ENCODE results near the gene GIGYF1. TPM values are rescaled to one million over a fixed set of nuclear protein-coding genes. Genes with fewer than 3 reads are reported as not detected.

Gene GIGYF1
- total and polyA plus RNA-seq, 2 experiments from 2014 or later, result 13.2 to 17.6 TPM

- H3K4me1 ChIP-seq (ENCODE audit: insufficient read depth), result no peaks in the 10 kb centered on the region
- no peaks in the 10 kb centered on the region for H3K79me2 ChIP-seq
- H3K27ac ChIP-seq, result no peak overlapping the region
- H3K4me3 ChIP-seq, result no peak overlapping the region
- no peak for DNase-seq (ENCODE audit: low spot score)
- WGBS (ENCODE audit: low lambda C conversion rate, missing lambda C conversion rate), result 97% methylated on average over 7 of the region's 7 CpGs
- H3K36me3 ChIP-seq (replicated peaks; ENCODE audit: insufficient read depth, low read depth), result no peaks in the 10 kb centered on the region
- H4K20me1 ChIP-seq (ENCODE audit: insufficient read depth, poor library complexity, severe bottlenecking), result no peaks in the 10 kb centered on the region
- no peaks in the 10 kb centered on the region for H3K27me3 ChIP-seq
- H2AFZ ChIP-seq, result no peak overlapping the region
- H3K9me3 ChIP-seq (ENCODE audit: low read depth), result no peaks in the 10 kb centered on the region
- H3K4me2 ChIP-seq, result no peak overlapping the region
- TF ChIP-seq EZH2phosphoT487 (IDR thresholded peaks at IDR 0.05; ENCODE audit: low read depth, severe bottlenecking, unreplicated experiment) (no peak), EZH2 (IDR thresholded peaks at IDR 0.05; ENCODE audit: borderline replicate concordance) (no peak)
- TF ChIP-seq, protein P1, sequence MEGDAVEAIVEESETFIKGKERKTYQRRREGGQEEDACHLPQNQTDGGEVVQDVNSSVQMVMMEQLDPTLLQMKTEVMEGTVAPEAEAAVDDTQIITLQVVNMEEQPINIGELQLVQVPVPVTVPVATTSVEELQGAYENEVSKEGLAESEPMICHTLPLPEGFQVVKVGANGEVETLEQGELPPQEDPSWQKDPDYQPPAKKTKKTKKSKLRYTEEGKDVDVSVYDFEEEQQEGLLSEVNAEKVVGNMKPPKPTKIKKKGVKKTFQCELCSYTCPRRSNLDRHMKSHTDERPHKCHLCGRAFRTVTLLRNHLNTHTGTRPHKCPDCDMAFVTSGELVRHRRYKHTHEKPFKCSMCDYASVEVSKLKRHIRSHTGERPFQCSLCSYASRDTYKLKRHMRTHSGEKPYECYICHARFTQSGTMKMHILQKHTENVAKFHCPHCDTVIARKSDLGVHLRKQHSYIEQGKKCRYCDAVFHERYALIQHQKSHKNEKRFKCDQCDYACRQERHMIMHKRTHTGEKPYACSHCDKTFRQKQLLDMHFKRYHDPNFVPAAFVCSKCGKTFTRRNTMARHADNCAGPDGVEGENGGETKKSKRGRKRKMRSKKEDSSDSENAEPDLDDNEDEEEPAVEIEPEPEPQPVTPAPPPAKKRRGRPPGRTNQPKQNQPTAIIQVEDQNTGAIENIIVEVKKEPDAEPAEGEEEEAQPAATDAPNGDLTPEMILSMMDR (IDR thresholded peaks at IDR 0.05; ENCODE audit: poor library complexity), result no peak
- H3K9me2 ChIP-seq (replicated peaks; ENCODE audit: insufficient read depth), result no peaks in the 10 kb centered on the region
Observed at GRCh38 chr7:100735730-100736129, 41.7 kb upstream of the GIGYF1 start.

DNA sequence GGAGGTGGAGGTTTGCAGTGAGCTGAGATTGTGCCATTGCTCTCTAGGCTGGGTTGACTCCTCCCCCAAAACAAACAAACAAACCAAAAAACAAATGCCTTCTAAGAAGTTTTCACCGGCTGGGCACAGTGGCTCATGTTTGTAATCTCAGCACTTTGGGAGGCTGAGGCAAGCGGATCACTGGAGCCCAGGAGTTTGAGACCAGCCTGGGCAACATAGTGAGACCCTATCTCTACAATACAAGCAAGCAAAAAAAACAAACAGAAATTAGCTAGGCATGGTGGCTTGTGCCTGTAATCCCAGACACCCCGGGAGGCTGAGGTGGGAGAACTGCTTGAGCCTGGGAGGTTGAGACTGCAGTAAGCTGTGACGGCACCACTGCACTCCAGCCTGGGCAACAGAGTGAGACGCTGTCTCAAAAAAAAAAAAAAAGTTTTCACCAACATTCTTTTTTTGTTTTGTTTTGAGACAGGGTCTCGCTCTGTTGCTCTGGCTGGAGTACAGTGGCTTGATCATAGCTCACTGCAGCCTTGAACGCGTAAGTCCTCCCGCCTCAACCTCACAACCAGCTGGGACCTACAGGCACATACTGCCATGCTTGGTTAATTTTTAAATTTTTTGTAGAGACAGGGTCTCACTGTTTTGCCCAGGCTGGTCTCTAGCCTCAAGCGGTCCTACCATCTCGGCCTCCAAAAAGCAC, 38.0 kb upstream of the GIGYF1 start:
- H4K20me1 ChIP-seq (ENCODE audit: insufficient read depth, poor library complexity, severe bottlenecking), result no peaks in the 10 kb centered on the region
- no peaks in the 10 kb centered on the region for H3K27me3 ChIP-seq
- 80% methylated on average over 11 of the region's 11 CpGs for WGBS (ENCODE audit: low lambda C conversion rate, missing lambda C conversion rate)
- no peak for DNase-seq (ENCODE audit: low spot score)
- no peaks in the 10 kb centered on the region for H3K4me1 ChIP-seq (ENCODE audit: insufficient read depth)
- no peaks in the 10 kb centered on the region for H3K9me2 ChIP-seq (replicated peaks; ENCODE audit: insufficient read depth)
- no peak overlapping the region for H2AFZ ChIP-seq
- H3K4me2 ChIP-seq, result no peak overlapping the region
- no peak overlapping the region for H3K27ac ChIP-seq
- H3K36me3 ChIP-seq (replicated peaks; ENCODE audit: insufficient read depth, low read depth), result no peaks in the 10 kb centered on the region
- no peaks in the 10 kb centered on the region for H3K79me2 ChIP-seq
- no peak overlapping the region for H3K4me3 ChIP-seq
- no peaks in the 10 kb centered on the region for H3K9me3 ChIP-seq (ENCODE audit: low read depth)
- no peak for TF ChIP-seq EZH2phosphoT487 (IDR thresholded peaks at IDR 0.05; ENCODE audit: low read depth, severe bottlenecking, unreplicated experiment)
- no peak for TF ChIP-seq EZH2 (IDR thresholded peaks at IDR 0.05; ENCODE audit: borderline replicate concordance)
- TF ChIP-seq, protein P1 (IDR thresholded peaks at IDR 0.05; ENCODE audit: poor library complexity), result no peak

DNA sequence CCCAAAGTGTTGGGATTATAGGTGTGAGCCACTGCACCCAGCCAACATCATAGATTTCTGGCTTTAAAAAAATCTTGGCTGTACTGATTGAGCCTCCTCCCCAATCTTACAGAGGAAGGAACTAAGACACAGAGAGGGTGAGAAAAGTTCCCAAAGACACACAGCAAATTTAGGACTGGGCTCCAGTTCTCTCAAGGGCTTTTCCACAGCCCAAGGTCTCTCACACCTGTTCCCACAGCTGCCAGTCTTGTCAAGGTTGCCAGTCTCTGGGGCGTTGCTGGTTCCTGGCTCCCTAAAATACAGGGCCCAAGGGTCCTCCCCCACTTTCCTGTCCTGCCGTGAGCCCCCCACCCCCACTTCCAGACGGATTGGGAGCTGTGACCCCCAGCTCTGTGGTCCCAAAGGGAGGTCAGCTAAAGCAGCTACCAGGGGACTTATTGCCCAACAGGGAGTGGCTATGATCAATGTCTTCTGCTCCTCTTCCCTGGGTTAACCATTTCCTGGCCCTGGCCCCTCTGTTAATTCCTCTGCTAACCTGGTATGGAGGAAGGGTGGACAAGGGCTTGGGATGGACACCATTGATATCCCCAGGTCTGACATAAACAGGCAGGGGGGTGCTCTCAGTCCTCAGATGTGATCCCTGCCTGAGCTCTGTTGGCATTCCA, 36.2 kb upstream of the GIGYF1 start:
- TF ChIP-seq, protein P1 (IDR thresholded peaks at IDR 0.05; ENCODE audit: poor library complexity), result no peak
- no peak for TF ChIP-seq EZH2 (IDR thresholded peaks at IDR 0.05; ENCODE audit: borderline replicate concordance)
- no peak for TF ChIP-seq EZH2phosphoT487 (IDR thresholded peaks at IDR 0.05; ENCODE audit: low read depth, severe bottlenecking, unreplicated experiment)
- Histone ChIP-seq H3K9me3 (ENCODE audit: low read depth) (no peaks in the 10 kb centered on the region), H3K4me3 (no peak overlapping the region), H3K9me2 (replicated peaks; ENCODE audit: insufficient read depth) (no peaks in the 10 kb centered on the region), H3K27ac (no peak overlapping the region), H3K79me2 (no peaks in the 10 kb centered on the region), H3K4me1 (ENCODE audit: insufficient read depth) (no peaks in the 10 kb centered on the region), H3K36me3 (replicated peaks; ENCODE audit: insufficient read depth, low read depth) (no peaks in the 10 kb centered on the region), H3K4me2 (no peak overlapping the region), H4K20me1 (ENCODE audit: insufficient read depth, poor library complexity, severe bottlenecking) (no peaks in the 10 kb centered on the region), H3K27me3 (no peaks in the 10 kb centered on the region), H2AFZ (no peak overlapping the region)
- 42% methylated on average over 3 of the region's 3 CpGs for WGBS (ENCODE audit: low lambda C conversion rate, missing lambda C conversion rate)
- DNase-seq (ENCODE audit: low spot score), result no peak

Measured in hepatocyte (in vitro differentiated cells).